HG03439 (cell line): Measurements from ENCODE around the gene SNX8.
A peak's percentile ranks its signal among the peaks of the same experiment; 100 is the strongest.

ENCODE experiments used
- ATAC-seq: cut with Tn5 transposase; IDR thresholded peaks from one replicate; pipeline ENCODE4 v1.9.1; 2021; ENCODE audit warnings: mild to moderate bottlenecking, moderate library complexity; ENCODE audit not compliant: unreplicated experiment

SNX8 gene

GRCh38 chr7:2266911-2267310 is 47.3 kb downstream of the SNX8 start:
- no peak for ATAC-seq

- ATAC-seq: no peak
These were observed 50.1 kb downstream of the SNX8 start for GRCh38 chr7:2264158-2264557.

GRCh38 chr7:2263176-2263575 is 51.1 kb downstream of the SNX8 start:
- no peak for ATAC-seq

GRCh38 chr7:2261611-2262010 is 52.6 kb downstream of the SNX8 start:
- no peak for ATAC-seq

- ATAC-seq: no peak
These were observed 53.4 kb downstream of the SNX8 start for GRCh38 chr7:2260820-2261219.

- no peak for ATAC-seq
These were observed 54.8 kb downstream of the SNX8 start for GRCh38 chr7:2259480-2259879.

- peak; percentile 57 for ATAC-seq
These were observed 55.4 kb downstream of the SNX8 start for GRCh38 chr7:2258661-2259365.

- ATAC-seq: no peak
These were observed 56.6 kb downstream of the SNX8 start for GRCh38 chr7:2257651-2258050.

GRCh38 chr7:2257046-2257551 is 57.1 kb downstream of the SNX8 start:
- ATAC-seq: no peak

GRCh38 chr7:2256306-2257045 is 57.8 kb downstream of the SNX8 start:
- ATAC-seq: no peak

GRCh38 chr7:2255145-2256139 is 58.8 kb downstream of the SNX8 start:
- ATAC-seq: no peak

- no peak for ATAC-seq
These were observed 59.7 kb downstream of the SNX8 start for GRCh38 chr7:2254429-2255144.

GRCh38 chr7:2253525-2254244 is 60.6 kb downstream of the SNX8 start:
- ATAC-seq: no peak

- no peak for ATAC-seq
These were observed 61.2 kb downstream of the SNX8 start for GRCh38 chr7:2253021-2253420.

GRCh38 chr7:2251841-2252771 is 62.1 kb downstream of the SNX8 start:
- ATAC-seq: no peak

- no peak for ATAC-seq
These were observed 62.9 kb downstream of the SNX8 start for GRCh38 chr7:2251381-2251780.

- ATAC-seq: no peak
These were observed 64.4 kb downstream of the SNX8 start for GRCh38 chr7:2249744-2250323.

GRCh38 chr7:2248984-2249694 is 65.1 kb downstream of the SNX8 start:
- ATAC-seq: no peak
